KMS-11 (cell line): Measurements from ENCODE around the gene MYOZ1.
"Not testable (repeated sequence)": the region's sequence is repeated elsewhere in the genome, so short reads cannot be mapped to it uniquely, and the experiment has no call there.

ENCODE experiments used
- H2AFZ ChIP-seq: fragments of 200-600 bp; sonication (generic); 2 replicates; pipeline ENCODE4 v1.6.1; 2016; ENCODE audit warnings: antibody characterized with exemption, mixed run types, low read depth
- H3K27ac ChIP-seq: fragments of 200-600 bp; sonication (generic); 2 replicates; pipeline ENCODE4 v1.6.1; 2016; ENCODE audit warnings: mild to moderate bottlenecking, mixed run types
- H3K27me3 ChIP-seq: fragments of 200-600 bp; sonication (generic); 2 replicates; pipeline ENCODE4 v1.6.1; 2017; ENCODE audit warnings: mild to moderate bottlenecking, low read depth, mixed run types, moderate library complexity; ENCODE audit not compliant: insufficient read depth
- H3K36me3 ChIP-seq: fragments of 200-600 bp; sonication (generic); 2 replicates; pipeline ENCODE4 v1.6.1; 2017; ENCODE audit warnings: mild to moderate bottlenecking, mixed run types; ENCODE audit not compliant: insufficient read depth
- H3K4me1 ChIP-seq: fragments of 200-600 bp; sonication (generic); 2 replicates; pipeline ENCODE4 v1.6.1; 2016; ENCODE audit warnings: mild to moderate bottlenecking, low read depth, mixed run types; ENCODE audit not compliant: poor library complexity, severe bottlenecking
- H3K4me2 ChIP-seq: fragments of 200-600 bp; sonication (generic); 2 replicates; pipeline ENCODE4 v1.7.0; 2016; ENCODE audit warnings: mild to moderate bottlenecking, mixed run types
- H3K4me3 ChIP-seq: fragments of 200-600 bp; sonication (generic); IDR thresholded peaks from 2 replicates; pipeline ENCODE4 v1.6.1; 2017; ENCODE audit warnings: low read depth, low read length, mixed read lengths; ENCODE audit not compliant: insufficient read depth
- H3K79me2 ChIP-seq: fragments of 200-600 bp; sonication (generic); 2 replicates; pipeline ENCODE4 v1.6.1; 2016; ENCODE audit warnings: low read depth, mixed run types; ENCODE audit not compliant: insufficient read depth
- H3K9ac ChIP-seq: fragments of 200-600 bp; sonication (generic); 2 replicates; pipeline ENCODE4 v1.6.1; 2016; ENCODE audit warnings: mild to moderate bottlenecking, mixed run types
- H4K20me1 ChIP-seq: fragments of 200-600 bp; sonication (generic); 2 replicates; pipeline ENCODE4 v1.6.1; 2016; ENCODE audit warnings: mild to moderate bottlenecking, mixed run types; ENCODE audit not compliant: insufficient read depth
- CTCF ChIP-seq: fragments of 200-600 bp; sonication (generic); conservative IDR thresholded peaks from 2 replicates; pipeline ENCODE4 v1.6.1; 2017; ENCODE audit warnings: low read depth, mild to moderate bottlenecking, antibody characterized with exemption, low read length, moderate library complexity, mixed read lengths

The MYOZ1 gene

GRCh38 chr10:73663621-73664020 lies 22.3 kb upstream of the MYOZ1 start:
- H3K4me3 ChIP-seq, H3K4me1 ChIP-seq, H3K9ac ChIP-seq, H2AFZ ChIP-seq, H3K4me2 ChIP-seq, H3K27ac ChIP-seq, H3K27me3 ChIP-seq, H3K79me2 ChIP-seq, H3K36me3 ChIP-seq, H4K20me1 ChIP-seq: not testable (repeated sequence)

GRCh38 chr10:73662705-73663104 lies 21.4 kb upstream of the MYOZ1 start:
- H3K4me3 ChIP-seq, H3K27me3 ChIP-seq, H4K20me1 ChIP-seq, H3K4me1 ChIP-seq, H3K79me2 ChIP-seq, H3K36me3 ChIP-seq, H3K9ac ChIP-seq, H3K4me2 ChIP-seq, H2AFZ ChIP-seq, H3K27ac ChIP-seq: not testable (repeated sequence)

GRCh38 chr10:73655990-73656298 lies 14.7 kb upstream of the MYOZ1 start, which contains the start of gene SYNPO2L:
Gene SYNPO2L (minus strand): TSS chr10:73656029. CDS start chr10:73655922, 107 bp downstream.
- H3K27me3 ChIP-seq: no peaks in the 10 kb centered on the region
- peaks cover 5% of the 10 kb centered on the region for H3K4me1 ChIP-seq
- H2AFZ ChIP-seq: no peak within 1 kb of the TSS
- no peak within 1 kb of the TSS for H3K4me2 ChIP-seq
- TF ChIP-seq CTCF: no peak
- no peak within 1 kb of the TSS for H3K27ac ChIP-seq
- H3K9ac ChIP-seq: no peak within 1 kb of the TSS
- no peaks in the 10 kb centered on the region for H3K79me2 ChIP-seq
- H3K36me3 ChIP-seq: no peaks in the 10 kb centered on the region
- no peaks in the 10 kb centered on the region for H4K20me1 ChIP-seq
- H3K4me3 ChIP-seq: no peak within 1 kb of the TSS

GRCh38 chr10:73655257-73655989 lies 14.1 kb upstream of the MYOZ1 start:
- H4K20me1 ChIP-seq: no peaks in the 10 kb centered on the region
- H3K4me2 ChIP-seq: no peak overlapping the region
- H3K27ac ChIP-seq: no peak overlapping the region
- no peaks in the 10 kb centered on the region for H3K36me3 ChIP-seq
- H3K4me1 ChIP-seq: peaks cover 5% of the 10 kb centered on the region
- no peak for TF ChIP-seq CTCF
- H3K79me2 ChIP-seq: no peaks in the 10 kb centered on the region
- H3K4me3 ChIP-seq: no peak overlapping the region
- H3K9ac ChIP-seq: no peak overlapping the region
- no peak overlapping the region for H2AFZ ChIP-seq
- no peaks in the 10 kb centered on the region for H3K27me3 ChIP-seq

- Histone ChIP-seq H3K9ac (no peak overlapping the region), H3K36me3 (no peaks in the 10 kb centered on the region), H2AFZ (no peak overlapping the region), H3K4me1 (peaks cover 5% of the 10 kb centered on the region), H3K4me3 (no peak overlapping the region), H3K27me3 (no peaks in the 10 kb centered on the region), H3K4me2 (no peak overlapping the region), H3K27ac (no peak overlapping the region), H3K79me2 (no peaks in the 10 kb centered on the region), H4K20me1 (no peaks in the 10 kb centered on the region)
- no peak for TF ChIP-seq CTCF
These were observed 12.4 kb upstream of the MYOZ1 start for GRCh38 chr10:73653701-73654100.
